ENCODE measurements around the gene NES.
A peak's percentile ranks its signal among the peaks of the same experiment; 100 is the strongest.

Gene NES, protein sequence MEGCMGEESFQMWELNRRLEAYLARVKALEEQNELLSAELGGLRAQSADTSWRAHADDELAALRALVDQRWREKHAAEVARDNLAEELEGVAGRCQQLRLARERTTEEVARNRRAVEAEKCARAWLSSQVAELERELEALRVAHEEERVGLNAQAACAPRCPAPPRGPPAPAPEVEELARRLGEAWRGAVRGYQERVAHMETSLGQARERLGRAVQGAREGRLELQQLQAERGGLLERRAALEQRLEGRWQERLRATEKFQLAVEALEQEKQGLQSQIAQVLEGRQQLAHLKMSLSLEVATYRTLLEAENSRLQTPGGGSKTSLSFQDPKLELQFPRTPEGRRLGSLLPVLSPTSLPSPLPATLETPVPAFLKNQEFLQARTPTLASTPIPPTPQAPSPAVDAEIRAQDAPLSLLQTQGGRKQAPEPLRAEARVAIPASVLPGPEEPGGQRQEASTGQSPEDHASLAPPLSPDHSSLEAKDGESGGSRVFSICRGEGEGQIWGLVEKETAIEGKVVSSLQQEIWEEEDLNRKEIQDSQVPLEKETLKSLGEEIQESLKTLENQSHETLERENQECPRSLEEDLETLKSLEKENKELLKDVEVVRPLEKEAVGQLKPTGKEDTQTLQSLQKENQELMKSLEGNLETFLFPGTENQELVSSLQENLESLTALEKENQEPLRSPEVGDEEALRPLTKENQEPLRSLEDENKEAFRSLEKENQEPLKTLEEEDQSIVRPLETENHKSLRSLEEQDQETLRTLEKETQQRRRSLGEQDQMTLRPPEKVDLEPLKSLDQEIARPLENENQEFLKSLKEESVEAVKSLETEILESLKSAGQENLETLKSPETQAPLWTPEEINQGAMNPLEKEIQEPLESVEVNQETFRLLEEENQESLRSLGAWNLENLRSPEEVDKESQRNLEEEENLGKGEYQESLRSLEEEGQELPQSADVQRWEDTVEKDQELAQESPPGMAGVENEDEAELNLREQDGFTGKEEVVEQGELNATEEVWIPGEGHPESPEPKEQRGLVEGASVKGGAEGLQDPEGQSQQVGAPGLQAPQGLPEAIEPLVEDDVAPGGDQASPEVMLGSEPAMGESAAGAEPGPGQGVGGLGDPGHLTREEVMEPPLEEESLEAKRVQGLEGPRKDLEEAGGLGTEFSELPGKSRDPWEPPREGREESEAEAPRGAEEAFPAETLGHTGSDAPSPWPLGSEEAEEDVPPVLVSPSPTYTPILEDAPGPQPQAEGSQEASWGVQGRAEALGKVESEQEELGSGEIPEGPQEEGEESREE (N-terminal part only)

GRCh38 chr1:156676820-156677615 is at the start of gene NES:
Gene NES, minus strand, starts transcription at chr1:156677407. Its CDS starts 143 bp downstream, at chr1:156677264.
- Histone ChIP-seq H3K27ac (no peak within 1 kb of the TSS), H3K27me3 (peaks cover 81% of the 10 kb centered on the region), H3K9me3 (no peaks in the 10 kb centered on the region), H3K4me3 (peak within 1 kb of the TSS; percentile 46), H3K4me1 (peaks cover 46% of the 10 kb centered on the region), H3K4me2 (peak within 1 kb of the TSS; percentile 44), H3K9ac (no peak within 1 kb of the TSS), H4K20me1 (no peaks in the 10 kb centered on the region), H3K36me3 (no peaks in the 10 kb centered on the region)
- TF ChIP-seq Cebpa-rat (IDR thresholded peaks at IDR 0.05), result no peak

GRCh38 chr1:156726549-156727226 is 49.5 kb upstream of the NES start:
- no peaks in the 10 kb centered on the region for H3K9me3 ChIP-seq
- H3K4me2 ChIP-seq, result peak overlapping the region; percentile 99
- peak overlapping the region; percentile 87 for H3K4me3 ChIP-seq
- no peak for TF ChIP-seq Cebpa-rat (IDR thresholded peaks at IDR 0.05)
- H3K27ac ChIP-seq, result peak overlapping the region; percentile 36; the same call in 1 of the 2 replicates
- peaks cover 39% of the 10 kb centered on the region for H3K36me3 ChIP-seq
- H4K20me1 ChIP-seq, result peaks cover 61% of the 10 kb centered on the region
- no peaks in the 10 kb centered on the region for H3K27me3 ChIP-seq
- peak overlapping the region; percentile 91 for H3K9ac ChIP-seq
- peaks cover 44% of the 10 kb centered on the region for H3K4me1 ChIP-seq

DNA sequence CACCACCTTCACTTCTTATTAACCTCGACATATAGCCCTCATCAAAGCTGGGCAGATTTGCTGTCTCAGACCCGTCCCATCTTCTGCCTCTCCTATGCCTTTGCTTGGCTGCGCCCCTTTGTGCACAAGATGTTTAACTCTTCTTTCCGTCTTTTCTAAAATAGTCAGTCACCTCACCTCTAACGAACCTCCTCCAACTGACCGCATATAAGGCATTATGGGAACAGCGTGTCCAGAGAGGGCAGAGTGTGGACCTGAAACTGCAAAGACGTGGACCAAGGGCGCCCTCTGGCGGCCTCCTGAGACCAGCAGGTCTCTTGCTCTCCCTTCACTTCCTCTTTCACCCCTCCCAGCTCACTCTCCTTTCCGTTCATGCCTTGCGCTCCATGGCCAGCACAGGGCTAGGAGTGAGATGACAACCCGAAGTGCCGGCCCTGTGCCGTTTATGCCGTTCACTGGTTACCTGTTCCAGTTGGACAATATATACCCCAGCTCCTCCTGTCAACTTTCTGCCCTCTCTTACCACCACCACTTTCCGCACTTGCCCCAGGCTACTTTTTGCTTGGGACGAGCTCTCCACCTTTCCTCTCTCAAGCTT is 48.6 kb upstream of the NES start:
- Histone ChIP-seq H4K20me1 (peaks cover 70% of the 10 kb centered on the region), H3K4me2 (peak overlapping the region; percentile 99), H3K4me1 (peaks cover 50% of the 10 kb centered on the region), H3K27ac (no peak overlapping the region), H3K4me3 (peak overlapping the region; percentile 87), H3K9ac (peak overlapping the region; percentile 91), H3K36me3 (peaks cover 48% of the 10 kb centered on the region), H3K9me3 (no peaks in the 10 kb centered on the region), H3K27me3 (no peaks in the 10 kb centered on the region)
- TF ChIP-seq Cebpa-rat (IDR thresholded peaks at IDR 0.05), result no peak

DNA sequence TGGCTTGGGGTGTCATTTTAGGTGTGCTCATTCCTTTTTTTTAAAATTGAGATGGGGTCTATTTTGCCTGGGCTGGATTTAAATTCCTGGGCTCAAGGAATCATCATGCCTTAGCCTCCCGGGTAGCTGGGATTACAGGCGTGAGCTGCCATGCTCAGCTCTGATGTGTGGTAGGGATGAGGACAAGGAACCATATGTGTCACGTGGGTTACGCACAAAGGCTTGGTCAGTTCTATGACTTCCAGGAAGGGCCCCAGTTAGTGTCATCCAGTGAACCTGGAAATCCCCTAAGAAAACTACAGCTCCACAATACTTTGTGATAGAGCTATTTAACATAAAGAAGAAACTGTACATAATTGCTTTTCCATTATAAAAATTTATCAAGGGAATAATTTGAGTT is 44.3 kb upstream of the NES start:
- no peak for TF ChIP-seq Cebpa-rat (IDR thresholded peaks at IDR 0.05)
- peaks cover 73% of the 10 kb centered on the region for H3K36me3 ChIP-seq

DNA sequence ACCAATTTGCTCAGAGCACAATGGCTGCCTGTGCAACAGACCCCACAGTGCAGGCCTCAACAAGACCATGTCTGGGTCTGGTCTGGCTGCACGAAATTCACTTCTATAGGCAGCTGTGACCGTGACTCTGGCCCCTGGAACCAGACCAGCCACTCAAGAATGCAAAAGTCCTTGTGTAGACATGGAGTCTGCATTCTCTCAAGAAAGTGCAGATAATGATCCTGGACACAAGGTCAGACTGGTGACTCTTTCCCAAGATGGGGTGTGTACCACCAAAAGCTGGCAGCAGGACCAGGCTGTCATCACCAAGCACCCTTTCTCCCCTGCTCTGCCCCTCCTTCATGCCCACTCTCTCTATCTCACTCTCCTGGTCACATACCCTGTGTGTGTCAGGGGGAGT is 43.9 kb upstream of the NES start:
- H3K9ac ChIP-seq, result no peak overlapping the region
- no peak overlapping the region for H3K4me2 ChIP-seq
- no peaks in the 10 kb centered on the region for H3K27me3 ChIP-seq
- peaks cover 73% of the 10 kb centered on the region for H3K36me3 ChIP-seq
- TF ChIP-seq Cebpa-rat (IDR thresholded peaks at IDR 0.05), result no peak
- H4K20me1 ChIP-seq, result peaks cover 66% of the 10 kb centered on the region
- no peak overlapping the region for H3K4me3 ChIP-seq
- H3K4me1 ChIP-seq, result peaks cover 28% of the 10 kb centered on the region
- H3K27ac ChIP-seq, result no peak overlapping the region
- H3K9me3 ChIP-seq, result no peaks in the 10 kb centered on the region

More for the DNA sequence above, 44.3 kb upstream of the NES start:
- Histone ChIP-seq H3K9ac (no peak overlapping the region), H3K27ac (no peak overlapping the region), H3K4me2 (no peak overlapping the region), H3K4me1 (peaks cover 32% of the 10 kb centered on the region), H3K27me3 (no peaks in the 10 kb centered on the region), H3K4me3 (no peak overlapping the region), H3K9me3 (no peaks in the 10 kb centered on the region), H4K20me1 (peaks cover 70% of the 10 kb centered on the region)

GRCh38 chr1:156717351-156717750 is 40.1 kb upstream of the NES start:
- Histone ChIP-seq H3K27me3 (no peaks in the 10 kb centered on the region), H4K20me1 (peaks cover 28% of the 10 kb centered on the region), H3K9me3 (no peaks in the 10 kb centered on the region), H3K4me1 (peaks cover 9% of the 10 kb centered on the region; the same call in 1 of the 2 replicates), H3K4me3 (no peak overlapping the region), H3K27ac (no peak overlapping the region), H3K36me3 (peaks cover 50% of the 10 kb centered on the region), H3K9ac (no peak overlapping the region), H3K4me2 (no peak overlapping the region)
- TF ChIP-seq Cebpa-rat (IDR thresholded peaks at IDR 0.05), result no peak

DNA sequence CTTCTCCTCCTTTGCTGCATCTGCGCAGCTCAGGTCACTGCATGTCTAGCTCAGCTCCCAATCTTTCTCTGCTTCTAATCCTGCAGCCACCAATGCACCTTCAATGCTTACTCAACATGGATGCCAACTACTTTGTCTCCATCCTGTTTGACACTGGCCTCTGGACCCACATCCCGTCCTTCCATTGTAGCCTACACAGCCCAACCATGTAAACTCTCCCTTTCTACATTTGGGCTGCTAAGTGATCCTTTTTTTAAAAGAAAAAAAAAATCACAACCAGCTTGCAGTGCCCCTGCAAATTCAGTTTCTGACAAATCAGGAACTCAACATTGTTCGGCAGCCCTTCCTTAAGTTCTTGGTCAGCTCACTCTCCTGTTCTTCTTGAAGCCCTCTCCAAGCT is 37.6 kb upstream of the NES start:
- Histone ChIP-seq H3K4me3 (no peak overlapping the region), H3K4me1 (no peaks in the 10 kb centered on the region), H3K9ac (no peak overlapping the region), H3K4me2 (no peak overlapping the region), H3K27me3 (no peaks in the 10 kb centered on the region), H4K20me1 (0 out of 2 replicates have a peak, but pooled peaks cover 8% of the 10 kb centered on the region), H3K36me3 (peaks cover 27% of the 10 kb centered on the region), H3K27ac (no peak overlapping the region), H3K9me3 (no peaks in the 10 kb centered on the region)
- no peak for TF ChIP-seq Cebpa-rat (IDR thresholded peaks at IDR 0.05)

DNA sequence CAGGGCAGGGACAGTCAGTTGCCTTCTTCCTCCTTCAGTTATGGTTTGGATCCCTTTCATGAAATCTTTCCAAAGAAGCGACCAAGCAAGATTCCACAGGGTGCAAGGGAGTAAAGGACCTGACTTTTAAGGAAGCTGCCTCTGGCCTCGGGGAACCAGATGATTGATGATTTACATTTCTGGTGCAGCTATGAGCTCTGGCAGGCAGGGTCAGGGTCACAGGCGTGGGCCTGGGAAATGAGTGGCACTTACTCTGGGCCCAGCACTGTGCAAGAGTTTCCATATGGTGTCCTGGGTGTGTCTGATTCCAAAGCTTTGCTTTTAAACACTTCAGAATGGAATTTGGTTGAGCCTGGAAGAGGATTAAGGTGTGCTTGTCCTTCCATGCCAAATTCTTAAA is 35.4 kb upstream of the NES start:
- peaks cover 7% of the 10 kb centered on the region for H3K4me1 ChIP-seq
- no peaks in the 10 kb centered on the region for H3K27me3 ChIP-seq
- peaks cover 14% of the 10 kb centered on the region for H3K36me3 ChIP-seq
- 0 out of 2 replicates have a peak, but pooled peaks cover 5% of the 10 kb centered on the region for H4K20me1 ChIP-seq
- no peak for TF ChIP-seq Cebpa-rat (IDR thresholded peaks at IDR 0.05)
- H3K27ac ChIP-seq, result no peak overlapping the region
- H3K9ac ChIP-seq, result no peak overlapping the region
- no peaks in the 10 kb centered on the region for H3K9me3 ChIP-seq
- no peak overlapping the region for H3K4me3 ChIP-seq
- H3K4me2 ChIP-seq, result no peak overlapping the region
